GM21526 (cell line): Measurements from ENCODE around the gene TH.
"Not testable (repeated sequence)": the region's sequence is repeated elsewhere in the genome, so short reads cannot be mapped to it uniquely, and the experiment has no call there.

Experiments used
- ATAC-seq: cut with Tn5 transposase; IDR thresholded peaks from one replicate; pipeline ENCODE4 v1.9.1; 2021; ENCODE audit warnings: moderate library complexity; ENCODE audit not compliant: unreplicated experiment, low FRiP score

Gene TH

DNA sequence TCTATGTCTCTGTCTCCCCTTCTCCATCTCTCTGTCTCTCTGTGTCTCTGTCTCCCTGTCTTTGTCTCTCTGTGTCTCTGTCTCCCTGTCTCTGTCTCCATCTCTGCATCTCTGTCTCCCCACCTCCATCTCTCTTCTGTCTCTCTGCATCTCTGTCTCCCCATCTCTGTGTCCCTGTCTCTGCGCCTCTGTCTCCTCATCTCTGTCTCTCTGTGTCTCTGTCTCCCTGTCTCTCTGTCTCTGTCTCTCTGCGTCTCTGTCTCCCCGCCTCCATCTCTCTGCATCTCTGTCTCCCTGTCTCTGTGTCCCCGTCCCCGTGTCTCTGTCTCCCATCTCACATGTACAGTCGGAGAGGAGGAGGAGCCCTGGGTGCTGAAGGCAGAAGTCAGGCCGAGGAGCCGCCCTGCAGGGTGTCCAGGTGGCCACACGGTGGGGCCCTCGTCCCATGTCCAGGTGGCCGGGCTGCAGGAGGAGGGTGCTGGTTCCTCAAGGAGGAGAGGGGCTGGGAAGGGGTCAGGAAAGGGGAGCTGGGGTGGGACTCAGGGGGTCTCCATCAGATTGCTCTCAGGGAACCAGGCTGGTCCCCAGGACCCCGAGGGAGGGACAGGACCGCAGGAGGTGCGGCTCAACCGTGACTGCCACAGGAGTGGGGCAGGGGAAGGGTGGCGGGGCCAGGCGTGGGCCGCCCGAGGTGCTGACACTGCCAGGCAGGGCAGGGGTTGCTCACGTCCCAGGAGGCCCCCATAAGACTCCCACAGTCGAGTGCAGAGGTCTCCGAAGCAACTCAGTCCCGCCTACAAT lies 25.6 kb upstream of the TH start:
- ATAC-seq: no peak

DNA sequence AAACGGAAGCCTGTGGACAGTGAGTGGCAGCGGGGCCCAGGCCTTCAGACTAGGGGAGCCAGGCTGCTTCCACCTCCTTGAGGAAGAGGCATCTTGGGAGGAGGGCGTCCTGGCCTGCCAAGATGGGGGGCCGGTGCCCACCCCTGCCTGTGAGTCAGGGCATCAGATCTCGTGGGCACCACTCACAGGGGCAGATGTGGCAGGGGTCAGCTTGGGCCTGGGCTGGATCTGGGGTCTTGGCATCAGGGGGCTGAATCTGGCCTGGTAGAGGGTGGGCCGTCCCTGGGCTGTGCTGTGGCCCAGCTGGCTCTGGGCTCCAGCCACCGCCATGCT lies 24.1 kb upstream of the TH start:
- no peak for ATAC-seq

DNA sequence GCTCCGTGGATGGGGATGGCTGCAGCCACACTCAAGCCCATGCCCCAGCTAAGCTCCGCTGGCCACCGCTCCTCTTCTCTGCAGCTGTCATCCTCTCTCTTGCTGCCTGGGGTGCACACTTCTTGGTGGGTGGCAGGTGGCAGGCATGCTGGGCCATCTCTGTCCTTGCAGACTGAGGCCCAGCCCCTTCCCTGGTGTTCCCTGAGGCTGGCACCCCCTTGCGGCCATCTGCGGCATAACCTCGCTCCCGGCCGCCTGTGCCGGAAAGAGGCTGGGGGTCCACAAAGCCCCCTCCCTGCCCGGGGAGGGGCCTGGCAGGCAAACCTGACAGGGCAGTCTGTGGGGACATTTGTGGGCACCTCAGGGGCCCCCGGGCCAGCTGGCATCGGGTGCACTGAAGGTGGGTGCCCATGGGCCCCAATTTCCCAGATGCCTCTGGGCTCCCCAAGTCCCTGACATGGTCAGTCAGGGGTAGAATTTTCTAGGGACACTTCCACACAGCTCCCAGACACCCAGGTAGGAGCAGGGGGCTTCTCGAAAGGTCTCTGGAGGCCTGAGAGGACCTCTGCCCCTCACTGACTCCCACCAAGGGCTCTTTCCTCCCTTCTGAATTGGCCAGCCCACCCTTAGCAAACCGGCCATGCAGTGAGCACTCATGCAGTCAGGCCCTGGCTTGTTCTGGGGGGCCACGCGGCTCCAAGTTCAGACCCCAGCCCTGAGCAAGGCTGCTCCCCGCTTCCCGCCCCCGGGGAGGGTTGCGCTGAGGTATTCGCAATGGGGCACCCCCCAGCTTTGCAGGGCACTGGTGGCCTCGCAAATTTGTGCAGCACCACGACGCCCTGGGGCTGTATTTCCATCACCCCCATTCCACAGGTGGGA lies 23.5 kb upstream of the TH start:
- no peak for ATAC-seq

DNA sequence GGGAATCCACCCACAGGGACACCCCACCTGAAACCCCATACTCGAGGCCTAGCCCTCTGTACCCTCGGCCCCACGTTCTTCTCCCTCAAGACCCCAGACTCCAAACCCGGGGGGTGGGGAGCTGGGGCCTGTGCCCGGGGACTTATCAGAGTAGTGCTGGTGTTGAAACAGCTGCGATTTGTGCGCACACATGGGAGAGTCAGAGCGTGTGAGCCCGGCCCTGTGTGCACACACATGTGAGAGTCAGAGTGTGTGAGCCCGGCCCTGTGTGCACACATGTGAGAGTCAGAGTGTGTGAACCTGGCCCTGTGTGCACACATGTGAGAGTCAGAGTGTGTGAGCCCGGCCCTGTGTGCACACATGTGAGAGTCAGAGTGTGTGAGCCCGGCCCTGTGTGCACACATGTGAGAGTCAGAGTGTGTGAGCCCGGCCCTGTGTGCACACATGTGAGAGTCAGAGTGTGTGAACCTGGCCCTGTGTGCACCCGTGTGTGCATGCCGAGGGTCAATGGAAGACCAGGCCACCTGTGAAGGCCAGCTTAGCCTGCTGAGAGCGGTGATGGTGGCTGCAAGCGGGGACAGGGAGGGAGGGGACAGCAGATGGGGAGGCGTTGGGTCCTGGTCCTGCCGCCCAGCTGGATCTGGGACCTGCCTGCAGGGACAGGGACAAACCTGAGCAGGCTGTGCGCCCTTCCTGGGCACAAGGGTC lies 22.4 kb upstream of the TH start:
- ATAC-seq: not testable (repeated sequence)

DNA sequence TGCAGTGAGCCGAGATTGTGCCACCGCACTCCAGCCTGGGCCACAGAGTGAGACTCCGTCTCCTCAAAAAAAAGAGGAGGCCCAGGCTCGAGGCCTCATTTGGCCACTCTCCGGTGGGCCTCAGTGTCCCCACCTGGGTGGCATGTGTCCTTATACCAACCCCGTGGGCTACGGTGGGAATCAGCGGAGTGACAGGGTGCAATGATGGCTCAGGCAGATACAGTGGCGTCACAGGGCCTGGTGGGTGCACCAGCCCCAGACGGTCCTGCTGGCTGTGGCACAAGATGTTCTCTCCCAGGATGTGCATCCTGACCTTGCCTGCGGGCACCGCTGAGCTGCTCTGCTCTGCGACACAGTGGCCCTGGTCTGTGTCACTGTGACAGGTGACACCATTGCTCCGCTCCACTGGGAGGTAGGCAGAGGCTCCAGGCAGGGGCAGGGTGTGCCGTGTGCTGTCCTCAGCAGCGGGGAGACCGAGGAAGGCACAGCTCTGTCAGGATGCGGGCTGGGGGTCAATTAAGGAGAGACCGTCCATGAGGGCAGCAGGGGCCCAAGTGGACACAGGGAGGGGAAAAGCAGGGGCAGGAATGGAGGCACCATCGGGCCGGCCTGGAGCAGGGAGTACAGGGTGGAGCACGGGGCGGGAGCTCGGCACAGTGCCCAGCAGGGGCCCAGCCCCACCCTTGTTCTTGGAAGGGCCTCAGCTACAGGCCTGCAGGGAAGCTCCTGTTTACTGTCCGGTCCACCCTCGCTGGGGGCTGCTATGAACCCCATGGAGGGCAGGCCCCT lies 21.7 kb upstream of the TH start:
- ATAC-seq: no peak

DNA sequence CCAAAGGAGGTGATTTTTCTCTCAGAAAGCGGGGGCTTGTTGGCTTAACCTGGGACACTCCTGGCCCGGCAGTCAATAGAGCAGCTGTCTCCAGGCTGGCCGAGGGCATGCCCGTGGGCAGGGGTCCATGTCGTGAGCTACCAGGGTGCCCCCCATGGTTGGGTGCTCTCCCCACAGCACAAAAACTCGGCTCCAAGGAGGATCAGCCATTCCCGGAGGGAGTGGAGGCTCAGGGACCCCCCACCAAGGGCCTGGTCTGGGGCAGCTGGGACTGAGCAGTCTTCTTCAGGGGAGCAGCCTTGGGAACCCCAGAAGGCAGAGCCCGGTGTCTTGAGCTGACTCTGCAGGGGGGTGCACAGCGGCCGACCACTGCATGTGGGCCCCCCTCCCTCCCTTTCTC lies 20.8 kb upstream of the TH start:
- no peak for ATAC-seq

DNA sequence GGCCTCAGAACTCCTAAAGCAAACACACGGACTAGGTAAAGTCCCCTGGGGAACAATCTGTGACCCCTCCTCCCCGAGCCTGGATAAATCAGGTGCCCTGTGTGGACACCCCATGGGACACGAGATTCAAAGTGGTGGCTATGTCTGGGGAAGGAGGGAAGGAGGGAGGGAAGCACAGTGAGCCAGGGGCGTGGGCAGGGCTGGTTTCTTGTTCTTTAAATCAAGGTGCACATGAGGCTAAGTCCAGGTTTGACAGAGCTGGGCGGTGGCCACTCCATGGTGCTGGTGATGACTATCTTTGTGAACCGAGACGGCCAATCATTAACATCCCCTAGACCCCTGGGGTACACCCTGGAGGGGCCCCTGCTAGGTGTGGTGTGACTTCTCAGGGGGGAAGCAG lies 20.3 kb upstream of the TH start:
- ATAC-seq: no peak

DNA sequence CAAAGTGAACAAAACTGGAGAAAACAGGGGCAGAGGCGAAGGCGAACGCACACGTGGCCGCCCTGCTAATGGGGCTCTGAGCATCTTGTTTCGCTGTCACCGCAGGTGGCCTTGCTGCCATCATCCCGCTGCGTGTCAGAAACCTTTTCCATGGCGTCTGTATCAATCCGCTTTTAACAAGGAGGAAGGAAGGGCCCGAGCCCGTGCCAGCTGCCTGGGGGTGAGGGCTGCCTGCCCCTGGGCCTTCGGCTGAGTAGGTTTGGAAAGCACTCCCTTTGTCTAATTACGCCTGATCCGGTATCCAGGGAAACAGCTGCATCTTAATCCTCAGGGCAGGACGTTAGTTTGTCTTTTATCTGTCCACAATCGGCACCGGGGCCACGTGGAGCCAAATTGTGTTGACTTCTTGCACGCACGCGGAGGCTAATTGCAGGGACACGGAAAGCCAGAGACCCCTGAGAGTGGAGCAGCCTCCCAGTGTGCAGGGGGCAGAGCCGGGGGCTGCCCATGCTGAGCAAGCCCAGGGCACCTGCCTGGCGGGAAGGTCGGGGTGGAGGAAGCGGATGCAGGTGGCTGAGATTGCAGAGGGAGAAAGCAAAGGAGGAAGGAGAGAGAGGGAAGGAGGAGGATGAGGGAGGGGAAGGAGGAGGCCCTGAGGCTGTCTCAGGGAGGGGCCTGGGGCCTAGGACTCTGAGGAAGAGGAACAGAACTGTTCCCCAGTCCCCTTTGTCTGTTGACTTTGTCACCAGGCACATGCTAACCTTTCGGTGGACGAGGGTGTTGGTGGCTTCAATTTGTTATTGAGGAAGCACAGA lies 19.2 kb upstream of the TH start:
- no peak for ATAC-seq

DNA sequence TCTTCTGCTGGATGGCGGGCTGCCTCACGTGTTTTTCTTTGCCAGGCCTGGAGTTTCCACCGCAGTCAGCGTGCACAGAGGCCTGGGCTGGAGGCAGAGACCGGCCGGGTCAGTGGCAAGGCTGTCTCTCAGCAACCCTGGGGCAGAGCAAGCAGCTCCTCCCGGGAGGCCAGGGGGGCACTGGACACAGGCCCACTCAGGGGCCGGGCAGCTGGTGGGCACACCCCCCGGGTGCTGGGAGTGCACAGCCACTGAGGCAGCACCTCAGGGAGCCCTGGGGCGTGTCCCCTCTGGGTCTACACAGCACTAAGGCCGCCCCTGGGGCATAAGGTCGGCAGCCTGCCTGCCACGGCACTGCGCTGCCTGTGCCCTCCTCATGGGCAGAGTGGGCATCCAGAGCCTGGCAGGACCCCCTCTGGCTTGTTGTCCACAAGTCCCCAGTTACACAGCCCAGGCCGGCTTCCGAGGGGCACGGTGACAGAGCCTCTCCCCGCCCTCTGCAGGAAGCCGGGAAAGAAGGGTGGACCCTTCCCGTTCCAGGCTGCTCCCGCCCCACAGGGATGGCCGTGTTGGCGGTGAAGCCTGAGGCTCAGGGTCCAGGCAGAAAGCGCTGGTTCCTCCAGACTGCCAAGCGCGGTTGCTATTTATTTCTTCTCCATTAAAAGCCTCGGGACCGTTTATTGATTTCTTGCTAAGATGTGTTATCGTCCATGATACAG lies 18.5 kb upstream of the TH start:
- no peak for ATAC-seq

DNA sequence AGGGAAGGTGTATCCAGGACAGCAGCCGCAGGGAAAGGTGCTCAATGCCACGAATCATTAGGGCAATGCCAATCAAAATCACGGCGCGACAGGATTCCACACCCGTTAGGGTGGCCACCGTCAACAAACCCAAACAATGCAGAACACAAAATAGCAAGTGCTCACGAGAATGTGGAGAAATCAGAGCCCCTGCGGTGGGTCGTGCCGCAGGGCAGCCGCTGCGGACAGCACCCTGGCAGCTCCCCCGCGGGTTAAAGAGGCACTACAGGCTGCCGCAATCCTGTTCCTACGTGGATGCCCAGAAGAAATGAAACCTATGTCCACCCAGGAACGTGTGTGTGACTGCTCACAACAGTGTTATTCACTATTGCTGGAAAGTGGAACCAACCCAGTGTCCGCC lies 17.1 kb upstream of the TH start:
- no peak for ATAC-seq

DNA sequence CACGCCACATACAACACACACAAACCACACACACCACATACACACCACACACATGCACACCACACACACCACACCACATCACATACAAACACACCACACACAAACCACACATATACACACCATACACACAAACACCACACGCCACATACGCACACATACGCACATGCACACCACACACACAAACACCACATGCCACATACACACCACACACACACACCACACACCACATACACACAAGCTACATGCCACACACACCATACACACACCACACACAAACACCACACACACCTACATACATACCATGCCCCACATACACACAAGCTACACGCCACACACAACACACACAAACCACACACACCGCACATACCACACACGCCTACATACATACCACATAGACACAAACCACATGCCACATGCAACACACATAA lies 15.7 kb upstream of the TH start:
- no peak for ATAC-seq

DNA sequence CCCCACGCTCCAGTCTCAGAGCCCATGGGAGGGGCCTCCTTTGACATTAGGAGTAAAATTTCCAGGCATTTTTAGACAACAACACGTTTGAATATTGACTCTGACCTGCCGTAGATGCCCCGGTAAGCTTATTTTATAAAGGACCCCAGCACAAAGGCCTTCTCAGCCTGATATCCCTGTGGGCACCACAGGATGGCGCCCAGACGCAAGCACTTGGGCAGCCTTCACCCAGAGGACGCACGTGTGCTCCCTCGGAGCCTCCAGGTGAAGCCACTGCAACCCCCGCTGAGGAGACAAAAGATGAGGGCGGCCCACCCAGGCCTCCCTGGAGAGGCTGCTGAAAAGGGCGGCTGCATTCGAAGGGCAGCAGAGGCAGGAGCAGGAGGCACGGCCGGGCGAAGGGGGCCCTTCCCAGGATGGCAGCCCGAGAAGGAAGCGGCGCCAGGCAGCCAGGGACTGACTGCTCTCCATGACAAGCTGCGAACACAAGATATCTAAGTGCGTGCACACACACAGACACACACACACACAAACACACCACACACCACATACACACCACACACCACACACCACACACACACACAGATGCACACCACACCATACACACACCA lies 15.2 kb upstream of the TH start:
- no peak for ATAC-seq

DNA sequence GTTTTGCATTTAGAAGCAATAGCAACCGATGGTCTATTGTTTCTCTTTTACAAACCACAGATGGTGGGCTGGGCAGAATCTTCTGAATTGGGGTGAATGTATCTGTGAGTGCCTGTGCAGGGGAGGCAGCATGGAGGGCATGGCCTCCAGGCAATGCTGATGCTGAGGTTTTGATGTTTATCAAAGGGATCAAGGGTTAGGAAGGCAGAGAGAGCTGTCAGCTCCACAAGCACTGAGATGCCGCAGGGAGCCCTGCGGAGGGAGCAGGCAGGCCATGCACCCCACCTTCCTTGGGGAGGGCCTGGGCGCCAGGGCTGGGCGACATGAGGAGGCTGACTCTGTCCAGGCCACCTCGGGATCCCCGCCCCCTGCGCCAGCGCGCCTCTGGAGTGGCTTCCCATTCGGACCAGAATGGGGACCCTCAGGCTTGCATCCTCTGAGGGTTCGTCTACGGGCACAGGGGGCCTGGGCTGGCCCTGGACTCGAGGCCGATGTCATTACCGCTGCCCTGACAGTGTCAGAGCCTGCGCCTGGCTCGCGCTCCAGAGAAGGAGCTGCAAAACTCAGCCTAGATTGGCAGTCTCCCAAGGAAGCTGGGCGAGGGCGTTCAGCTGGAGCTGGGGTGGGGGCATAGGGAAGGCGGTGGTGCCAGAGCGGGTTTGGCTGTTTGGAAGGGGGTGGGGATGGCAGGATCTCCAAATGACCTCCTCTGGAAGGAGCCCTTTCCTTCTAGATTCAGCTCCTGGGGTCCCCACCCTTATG lies 13.9 kb upstream of the TH start:
- no peak for ATAC-seq

DNA sequence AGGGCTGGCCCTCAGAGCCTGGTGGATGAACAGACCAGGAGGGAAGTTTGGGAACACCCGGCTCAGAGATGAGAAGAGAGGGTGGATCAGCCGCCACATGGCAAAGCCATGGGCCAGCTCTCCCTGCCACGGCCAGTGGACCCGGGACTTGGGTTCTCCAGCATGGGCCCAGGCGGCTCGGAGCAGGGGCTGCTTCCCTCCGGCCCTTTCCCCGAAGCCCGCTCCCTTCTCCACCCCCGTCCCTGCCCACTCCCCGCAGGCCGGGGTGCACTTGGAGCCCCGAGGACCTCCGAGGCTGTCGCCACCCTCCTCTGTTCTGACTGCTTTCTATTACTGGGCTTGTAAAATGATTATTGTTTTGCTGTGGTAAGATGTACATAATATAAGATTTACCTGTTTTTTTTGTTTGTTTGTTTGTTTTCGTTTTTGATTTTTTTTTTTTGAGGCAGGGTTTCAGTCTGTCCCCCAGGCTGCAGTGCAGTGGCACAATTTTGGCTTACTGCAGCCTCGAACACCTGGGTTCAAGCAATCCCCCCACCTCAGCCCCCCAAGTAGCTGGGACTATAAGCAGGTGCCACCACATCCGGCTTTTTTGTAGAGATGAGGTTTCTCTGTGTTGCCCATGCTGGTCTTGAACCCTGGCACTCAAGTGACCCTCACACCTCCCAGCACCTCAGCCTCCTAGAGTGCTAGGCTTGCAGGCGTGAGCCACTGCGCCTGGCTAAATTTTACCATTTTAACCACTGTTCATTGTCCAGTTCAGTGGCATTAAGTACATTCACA lies 11.3 kb upstream of the TH start:
- ATAC-seq: no peak

DNA sequence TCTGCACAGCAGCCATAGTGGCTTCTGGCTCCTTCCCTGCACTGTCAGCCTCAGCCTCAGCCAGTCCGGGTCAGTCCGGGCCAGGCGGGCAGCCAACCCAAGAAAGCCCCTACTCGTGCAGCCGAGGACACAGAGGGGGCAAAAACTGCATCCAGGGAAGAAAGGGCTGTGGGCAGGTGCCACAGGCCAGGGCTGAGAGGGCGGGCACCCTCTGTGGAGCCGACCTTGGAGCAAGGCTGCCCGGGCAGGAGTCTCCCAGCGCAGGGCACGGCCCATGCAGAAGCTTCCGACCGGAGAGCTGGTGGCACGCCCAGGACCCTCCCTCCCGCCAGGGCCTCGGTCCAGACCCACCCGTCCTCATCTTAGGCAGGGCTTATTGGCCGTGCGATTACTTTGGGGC lies 10.5 kb upstream of the TH start:
- no peak for ATAC-seq

DNA sequence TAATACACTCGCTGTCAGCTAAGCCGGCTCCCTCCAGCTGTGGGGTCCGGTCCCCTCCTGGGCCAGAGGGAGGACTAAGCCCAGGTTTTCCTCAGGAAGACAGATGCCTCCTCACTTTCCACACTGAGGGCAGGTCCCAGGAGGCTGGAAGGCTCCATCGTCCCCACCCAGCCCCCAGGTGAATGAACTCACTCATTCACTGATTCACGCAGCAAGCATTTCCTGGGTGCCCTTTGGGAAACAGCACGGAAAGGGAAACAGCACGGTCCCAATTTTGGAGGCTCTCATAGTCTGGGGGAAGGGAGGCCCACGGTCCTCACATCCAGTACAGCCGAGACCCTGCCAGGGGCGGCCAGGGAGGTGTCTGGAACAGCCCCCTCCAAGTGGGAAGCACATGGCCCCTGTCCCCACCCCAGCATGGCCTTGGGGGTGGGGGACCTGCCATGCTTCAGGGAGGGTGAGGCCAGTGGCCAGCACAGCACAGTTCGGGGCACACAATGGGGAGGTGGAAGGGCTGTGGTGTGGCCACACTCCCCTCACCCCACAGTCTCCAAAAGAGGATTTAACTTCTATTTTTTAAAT lies 9.3 kb upstream of the TH start:
- ATAC-seq: no peak

DNA sequence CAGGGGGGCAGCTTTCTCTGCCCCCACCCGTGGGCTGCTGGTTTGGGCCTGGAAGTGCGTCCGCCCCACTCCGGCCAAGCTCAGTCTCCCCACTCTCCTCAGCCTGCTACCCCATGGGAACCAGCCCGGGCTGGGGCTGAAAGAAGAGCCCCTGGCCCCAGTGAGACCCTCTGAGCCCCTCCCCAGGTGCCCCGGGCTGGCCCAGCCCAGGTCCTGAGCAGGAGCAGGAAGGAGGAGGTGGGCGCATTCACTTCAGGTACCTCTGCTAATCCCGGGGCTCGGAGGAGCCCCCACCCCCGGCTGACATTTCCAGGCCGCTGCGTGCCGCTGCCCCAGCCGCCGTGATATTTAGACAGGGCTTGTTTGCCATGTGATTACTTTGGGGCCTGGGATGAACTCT lies 8.7 kb upstream of the TH start:
- ATAC-seq: no peak
